Mesenteric fat pad (tissue), 1 donor: Measurements from ENCODE around the gene SLCO1C1. TPM values are rescaled to one million over a fixed set of nuclear protein-coding genes. Genes with fewer than 3 reads are reported as not detected.
"Not testable (repeated sequence)": the region's sequence is repeated elsewhere in the genome, so short reads cannot be mapped to it uniquely, and the experiment has no call there.

Source experiments
- DNase-seq: peaks from one replicate; pipeline ENCODE4 v3.0.0-alpha.2; 2020; ENCODE audit warnings: low spot score
- long read RNA-seq: library from polyadenylated mRNA; unstranded; transcript quantifications from one replicate; pipeline ENCODE4 v2.0.0, GENCODE V29; 2020
- total RNA-seq: library from RNA; stranded (reverse); fragmentation: NEBNext Ultra II Directional; extraction: Animal tissue kit (Norgen Biotek cat#: 25700); gene quantifications from one replicate; pipeline ENCODE4 v1.2.1, GENCODE V29; 2021
- donor health status: DM: yes; HTN: yes; CAD: no.

The SLCO1C1 gene
- total RNA-seq: 0.55 TPM
- long read RNA-seq: 0 reads

GRCh38 chr12:20695232-20695631 lies at the start of gene SLCO1C1:
Gene SLCO1C1 (plus strand): TSS chr12:20695332. CDS start chr12:20699577, 4,245 bp downstream.
- DNase-seq: no peak

- no peak for DNase-seq
Observed at GRCh38 chr12:20646239-20646827, 48.8 kb upstream of the SLCO1C1 start.

- no peak for DNase-seq
Observed at GRCh38 chr12:20653871-20654270, 41.3 kb upstream of the SLCO1C1 start.

- no peak for DNase-seq
Observed at GRCh38 chr12:20656600-20656999, 38.5 kb upstream of the SLCO1C1 start.

- DNase-seq: no peak
Observed at GRCh38 chr12:20657496-20657895, 37.6 kb upstream of the SLCO1C1 start.

- DNase-seq: no peak
Observed at GRCh38 chr12:20681334-20681733, 13.8 kb upstream of the SLCO1C1 start.

GRCh38 chr12:20696181-20696905 lies 1.2 kb downstream of the SLCO1C1 start:
- DNase-seq: no peak

GRCh38 chr12:20701106-20701505 lies 6.0 kb downstream of the SLCO1C1 start:
- DNase-seq: no peak

- no peak for DNase-seq
Observed at GRCh38 chr12:20704860-20705259, 9.7 kb downstream of the SLCO1C1 start.

GRCh38 chr12:20711846-20712245 lies 16.7 kb downstream of the SLCO1C1 start:
- DNase-seq: no peak

GRCh38 chr12:20716037-20716436 lies 20.9 kb downstream of the SLCO1C1 start:
- DNase-seq: no peak

- DNase-seq: no peak
Observed at GRCh38 chr12:20716985-20717384, 21.9 kb downstream of the SLCO1C1 start.

- DNase-seq: no peak
Observed at GRCh38 chr12:20718294-20718693, 23.2 kb downstream of the SLCO1C1 start.

- DNase-seq: no peak
Observed at GRCh38 chr12:20722142-20722541, 27.0 kb downstream of the SLCO1C1 start.

GRCh38 chr12:20731274-20731673 lies 36.1 kb downstream of the SLCO1C1 start:
- no peak for DNase-seq

GRCh38 chr12:20740972-20741371 lies 45.8 kb downstream of the SLCO1C1 start:
- DNase-seq: no peak

GRCh38 chr12:20748198-20748597 lies 53.1 kb downstream of the SLCO1C1 start:
- DNase-seq: no peak

- DNase-seq: no peak
Observed at GRCh38 chr12:20751046-20751445, 55.9 kb downstream of the SLCO1C1 start.

- DNase-seq: no peak
Observed at GRCh38 chr12:20777420-20777819, 82.3 kb downstream of the SLCO1C1 start.

- no peak for DNase-seq
Observed at GRCh38 chr12:20778969-20779368, 83.8 kb downstream of the SLCO1C1 start.

GRCh38 chr12:20779971-20780370 lies 84.8 kb downstream of the SLCO1C1 start:
- DNase-seq: not testable (repeated sequence)

GRCh38 chr12:20783796-20784357 lies 88.7 kb downstream of the SLCO1C1 start:
- DNase-seq: not testable (repeated sequence)

- no peak for DNase-seq
Observed at GRCh38 chr12:20792971-20793370, 97.8 kb downstream of the SLCO1C1 start.
